ENCODE results near the gene SYNE2.
A peak's percentile ranks its signal among the peaks of the same experiment; 100 is the strongest.

The SYNE2 gene

GRCh38 chr14:64091217-64091616 is 238.4 kb downstream of the SYNE2 start:
- TF ChIP-seq YY1 (IDR thresholded peaks at IDR 0.05; ENCODE audit: low read depth), result no peak
- no peak for TF ChIP-seq TEAD4 (IDR thresholded peaks at IDR 0.05)
- no peak for TF ChIP-seq ZBTB7A (IDR thresholded peaks at IDR 0.05; ENCODE audit: low read depth)
- no peak for TF ChIP-seq TCF12 (IDR thresholded peaks at IDR 0.05; ENCODE audit: low read depth)
- no peak for TF ChIP-seq REST (IDR thresholded peaks at IDR 0.05; ENCODE audit: low read depth)
- no peak for TF ChIP-seq EGR1 (IDR thresholded peaks at IDR 0.05)
- TF ChIP-seq, protein P1, sequence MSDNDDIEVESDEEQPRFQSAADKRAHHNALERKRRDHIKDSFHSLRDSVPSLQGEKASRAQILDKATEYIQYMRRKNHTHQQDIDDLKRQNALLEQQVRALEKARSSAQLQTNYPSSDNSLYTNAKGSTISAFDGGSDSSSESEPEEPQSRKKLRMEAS (IDR thresholded peaks at IDR 0.05), result no peak
- no peak for TF ChIP-seq TAF1 (IDR thresholded peaks at IDR 0.05; ENCODE audit: low read depth)
- TF ChIP-seq NFIC (IDR thresholded peaks at IDR 0.05), result no peak
- no peak for TF ChIP-seq EP300 (IDR thresholded peaks at IDR 0.05; ENCODE audit: borderline replicate concordance)
- TF ChIP-seq CREB1 (IDR thresholded peaks at IDR 0.05; ENCODE audit: low read depth), result no peak
- no peak for TF ChIP-seq RAD21 (IDR thresholded peaks at IDR 0.05; ENCODE audit: low read depth)

GRCh38 chr14:64092338-64092737 is 239.5 kb downstream of the SYNE2 start:
- no peak for TF ChIP-seq CEBPB (IDR thresholded peaks at IDR 0.05)
- TF ChIP-seq, protein P1 (IDR thresholded peaks at IDR 0.05), result no peak
- no peak for TF ChIP-seq YY1 (IDR thresholded peaks at IDR 0.05; ENCODE audit: low read depth)
- no peak for TF ChIP-seq REST (IDR thresholded peaks at IDR 0.05; ENCODE audit: low read depth)
- TF ChIP-seq EP300 (IDR thresholded peaks at IDR 0.05; ENCODE audit: borderline replicate concordance), result no peak
- no peak for TF ChIP-seq NFIC (IDR thresholded peaks at IDR 0.05)
- TF ChIP-seq RAD21 (IDR thresholded peaks at IDR 0.05; ENCODE audit: low read depth), result no peak
- TF ChIP-seq USF1 (IDR thresholded peaks at IDR 0.05), result no peak

DNA sequence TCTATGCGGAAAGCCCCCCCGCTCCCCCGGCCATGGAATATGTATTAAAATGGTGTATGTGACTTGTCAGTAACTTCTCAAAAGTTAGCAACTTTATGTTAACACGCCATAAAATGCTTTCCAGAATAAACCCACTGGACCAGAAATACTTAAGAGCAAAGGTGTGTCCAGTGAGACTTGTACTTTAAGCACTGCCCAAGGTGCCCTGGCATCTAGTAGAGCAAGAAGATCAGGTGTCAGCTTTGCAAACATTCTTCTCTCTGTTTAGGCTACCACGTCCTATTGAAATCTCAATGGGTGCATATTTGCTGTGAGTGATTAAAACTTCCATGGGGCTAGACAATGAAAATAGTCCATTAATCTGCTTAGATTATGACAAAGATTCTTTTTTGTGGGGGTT is 240.1 kb downstream of the SYNE2 start:
- TF ChIP-seq TCF12 (IDR thresholded peaks at IDR 0.05; ENCODE audit: low read depth) (peak; percentile 72), TAF1 (IDR thresholded peaks at IDR 0.05; ENCODE audit: low read depth) (no peak), ZBTB7A (IDR thresholded peaks at IDR 0.05; ENCODE audit: low read depth) (no peak), YY1 (IDR thresholded peaks at IDR 0.05; ENCODE audit: low read depth) (no peak), RAD21 (IDR thresholded peaks at IDR 0.05; ENCODE audit: low read depth) (peak; percentile 22; the same call in 1 of the 2 replicates), REST (IDR thresholded peaks at IDR 0.05; ENCODE audit: low read depth) (no peak), USF1 (IDR thresholded peaks at IDR 0.05) (no peak), NFIC (IDR thresholded peaks at IDR 0.05) (peak; percentile 42; the same call in 1 of the 2 replicates), EP300 (IDR thresholded peaks at IDR 0.05; ENCODE audit: borderline replicate concordance) (peak; percentile 75), CEBPB (IDR thresholded peaks at IDR 0.05) (no peak), FOXM1 (IDR thresholded peaks at IDR 0.05; ENCODE audit: borderline replicate concordance, low read depth) (peak; percentile 51; the same call in 1 of the 2 replicates), TEAD4 (IDR thresholded peaks at IDR 0.05) (peak; percentile 92)
- TF ChIP-seq, protein P1 (IDR thresholded peaks at IDR 0.05), result peak; percentile 26; the same call in 1 of the 2 replicates

GRCh38 chr14:64095620-64096019 is 242.8 kb downstream of the SYNE2 start:
- no peak for TF ChIP-seq YY1 (IDR thresholded peaks at IDR 0.05; ENCODE audit: low read depth)
- 0 out of 2 replicates have a peak, but pooled peaks have one; percentile 13 for TF ChIP-seq TEAD4 (IDR thresholded peaks at IDR 0.05)

DNA sequence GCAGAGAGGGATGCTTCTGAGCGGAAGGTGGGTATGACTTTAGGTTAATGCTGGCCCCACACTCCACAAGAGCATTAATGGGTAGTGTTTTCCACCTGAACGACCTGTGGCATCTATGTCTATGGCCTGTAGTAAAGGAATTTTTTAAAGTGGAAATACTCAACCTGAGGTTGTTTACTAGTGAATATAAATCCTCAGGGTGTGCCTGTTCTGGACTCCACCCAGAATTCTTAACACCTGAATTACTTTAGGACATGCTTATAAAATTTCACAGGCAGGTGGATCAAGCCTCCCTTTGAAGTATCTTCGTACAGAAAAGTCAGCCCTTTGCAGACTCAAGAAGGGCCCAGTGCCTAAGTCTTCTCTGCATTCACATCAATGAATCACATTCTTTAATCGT is 245.3 kb downstream of the SYNE2 start:
- no peak for TF ChIP-seq TAF1 (IDR thresholded peaks at IDR 0.05; ENCODE audit: low read depth)
- no peak for TF ChIP-seq TCF12 (IDR thresholded peaks at IDR 0.05; ENCODE audit: low read depth)
- no peak for TF ChIP-seq TEAD4 (IDR thresholded peaks at IDR 0.05)
- no peak for TF ChIP-seq ZBTB7A (IDR thresholded peaks at IDR 0.05; ENCODE audit: low read depth)
- no peak for TF ChIP-seq CEBPB (IDR thresholded peaks at IDR 0.05)
- TF ChIP-seq NFIC (IDR thresholded peaks at IDR 0.05), result no peak
- no peak for TF ChIP-seq EGR1 (IDR thresholded peaks at IDR 0.05)
- TF ChIP-seq REST (IDR thresholded peaks at IDR 0.05; ENCODE audit: low read depth), result no peak
- no peak for TF ChIP-seq USF1 (IDR thresholded peaks at IDR 0.05)
- TF ChIP-seq, protein P1 (IDR thresholded peaks at IDR 0.05), result no peak
- TF ChIP-seq RAD21 (IDR thresholded peaks at IDR 0.05; ENCODE audit: low read depth), result no peak
- TF ChIP-seq CREB1 (IDR thresholded peaks at IDR 0.05; ENCODE audit: low read depth), result no peak
- TF ChIP-seq YY1 (IDR thresholded peaks at IDR 0.05; ENCODE audit: low read depth), result no peak

Data from Ishikawa (cell line).